GM19099 (cell line): ENCODE results near the gene KIAA0232.

Source experiments
- POLR2A ChIP-seq: IDR thresholded peaks from 3 replicates; pipeline ENCODE4 v1.6.1; 2011; ENCODE audit warnings: low read depth; ENCODE audit not compliant: insufficient read length; ENCODE audit errors: extremely low read depth

The KIAA0232 gene

DNA sequence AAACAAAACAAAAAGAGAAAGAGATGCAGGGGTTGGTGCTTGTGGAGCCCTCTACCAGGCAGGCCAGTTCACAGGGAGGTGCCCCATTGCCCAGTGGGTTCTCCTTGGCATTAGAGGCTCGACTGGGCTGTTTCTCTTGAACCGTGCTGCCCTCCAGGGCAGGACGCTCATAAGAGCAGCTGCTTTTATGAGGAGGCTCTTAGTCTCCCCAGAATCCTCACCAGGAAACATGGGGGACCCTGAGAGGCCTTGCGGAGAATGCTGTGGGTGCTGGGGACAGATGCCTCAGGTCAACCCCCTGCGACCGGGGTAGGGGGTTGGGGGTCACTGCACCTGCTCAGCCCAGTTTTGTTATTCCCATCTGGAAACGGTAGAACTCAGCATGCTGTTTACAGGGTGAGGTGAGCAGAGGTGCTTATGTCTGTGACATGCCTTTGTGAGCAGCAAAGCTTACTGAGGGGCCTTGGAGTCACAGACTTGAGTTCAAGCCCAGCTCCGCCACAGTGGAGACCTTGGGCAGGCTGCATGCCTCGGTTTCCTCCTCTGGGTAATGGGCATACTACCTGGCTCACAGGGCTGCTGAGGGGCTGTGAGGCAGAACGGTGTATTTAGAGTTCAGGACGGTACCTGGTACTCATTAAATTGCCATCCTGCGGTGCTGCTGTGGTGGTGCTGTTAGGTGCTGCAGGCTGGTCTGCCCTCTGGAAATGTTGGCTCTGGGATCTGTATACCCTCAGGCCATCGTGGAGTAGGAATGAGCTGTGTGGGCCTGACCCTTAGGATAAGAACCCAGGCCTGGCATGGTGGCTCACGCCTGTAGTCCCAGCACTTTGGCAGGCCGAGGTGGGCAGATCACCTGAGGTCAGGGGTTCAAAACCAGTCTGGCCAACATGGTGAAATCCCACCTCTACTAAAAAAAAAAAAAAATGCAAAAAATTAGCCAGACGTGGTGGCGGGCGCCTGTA is 132.8 kb downstream of the KIAA0232 start:
- TF ChIP-seq POLR2A, result no peak

DNA sequence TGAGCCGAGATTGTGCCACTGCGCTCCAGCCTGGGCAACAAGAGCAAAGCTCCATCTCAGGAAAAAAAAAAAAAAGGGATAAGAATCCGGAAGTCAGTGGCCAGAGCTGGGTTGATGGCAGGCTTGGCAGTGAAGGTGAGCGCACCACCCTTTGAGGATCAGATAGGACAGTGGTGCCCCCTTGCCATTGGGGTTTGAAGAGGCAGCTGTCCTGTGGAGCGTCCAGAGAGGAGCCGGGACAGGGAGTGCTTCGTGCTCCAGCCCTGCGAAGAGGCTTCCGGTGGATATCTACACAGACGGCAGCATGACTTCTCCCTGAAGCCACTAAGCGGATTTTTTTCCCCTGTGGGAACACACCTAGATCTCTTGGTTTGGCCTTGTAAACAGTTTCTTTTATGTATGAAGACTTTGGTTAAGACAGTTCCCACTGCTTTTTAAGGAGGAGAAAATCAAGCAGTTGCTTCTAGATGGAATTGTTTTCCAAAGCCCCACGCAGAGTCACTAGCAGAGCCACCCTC is 133.6 kb downstream of the KIAA0232 start:
- no peak for TF ChIP-seq POLR2A

DNA sequence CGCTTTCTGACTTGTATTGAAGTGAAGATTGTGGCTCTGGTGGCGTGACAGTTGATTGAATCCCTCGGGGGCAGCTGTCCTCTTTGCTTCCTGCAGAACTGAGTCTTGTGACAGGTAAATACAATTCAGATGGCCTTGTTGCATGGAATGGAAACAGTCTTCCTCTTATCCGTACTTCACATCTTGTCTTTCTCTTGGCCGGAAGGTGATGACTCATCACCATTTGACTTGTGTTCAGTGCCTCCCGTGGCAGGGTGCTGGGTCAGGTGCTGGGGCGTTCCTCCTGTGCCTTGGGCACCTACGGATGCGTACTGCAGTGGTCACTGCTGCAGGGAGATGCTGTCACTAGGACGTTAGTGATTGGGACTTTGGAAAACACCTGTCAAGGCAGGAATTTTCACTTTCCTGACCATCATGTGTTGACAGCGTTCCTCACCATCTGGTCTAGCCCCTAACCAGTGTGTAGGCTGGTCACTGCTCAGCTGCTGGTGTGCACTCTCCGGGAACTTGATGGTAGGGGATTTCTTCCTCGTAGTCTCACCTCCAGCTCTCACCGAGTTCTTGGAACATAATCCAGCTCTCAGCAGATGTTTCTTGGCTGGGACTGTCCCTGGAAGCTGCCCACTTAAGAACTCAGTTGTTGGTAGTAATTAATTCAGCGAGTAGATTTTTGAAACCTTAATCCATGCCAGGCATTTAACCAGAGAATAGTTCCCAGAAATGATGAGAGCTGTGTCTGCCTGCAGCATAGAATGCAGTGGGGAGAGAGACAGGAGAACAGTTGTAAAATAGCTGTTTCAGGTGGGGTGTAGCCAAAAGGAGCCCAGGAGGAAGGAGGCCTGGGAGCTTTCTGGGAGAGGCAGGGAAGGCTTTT is 134.3 kb downstream of the KIAA0232 start:
- TF ChIP-seq POLR2A, result no peak

DNA sequence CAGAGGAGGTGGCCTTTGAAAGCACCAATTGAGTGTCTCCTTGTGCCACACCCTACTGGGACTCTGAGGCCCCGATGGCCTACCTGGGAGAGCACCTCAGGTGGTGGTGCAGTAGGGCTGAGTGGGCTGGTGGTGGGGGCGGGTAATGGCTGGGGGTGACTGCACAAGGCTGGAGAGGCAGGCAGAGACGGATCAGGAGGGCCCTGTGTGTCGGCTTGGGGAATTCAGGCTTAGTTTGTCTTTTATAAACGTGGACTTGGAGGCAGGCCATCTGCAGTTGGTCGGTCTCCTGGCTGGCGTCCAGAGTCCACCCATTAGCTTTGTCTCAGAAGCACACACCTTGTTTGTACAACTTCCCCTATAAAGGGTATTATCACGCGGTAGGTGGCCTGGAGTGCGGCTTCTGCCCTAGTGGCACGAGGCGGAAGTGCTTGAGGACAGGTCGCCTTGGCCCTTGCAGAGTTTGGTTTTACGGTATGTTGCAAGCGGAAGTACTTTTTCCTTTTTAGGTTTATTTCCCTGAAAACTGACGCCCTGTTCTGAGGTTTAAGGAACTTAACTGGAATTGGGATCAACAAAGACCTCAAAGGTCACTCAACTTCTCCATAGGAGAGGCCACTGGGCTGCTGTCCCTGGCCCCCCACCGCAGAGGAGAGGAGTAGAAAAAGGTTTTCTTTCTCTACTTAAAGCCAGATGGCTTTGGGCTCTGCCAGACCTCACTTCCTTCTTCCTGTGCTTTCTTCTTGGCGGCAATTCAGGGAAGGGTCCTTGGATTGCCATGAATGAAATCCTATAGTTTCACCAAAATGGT is 135.1 kb downstream of the KIAA0232 start:
- TF ChIP-seq POLR2A, result no peak

DNA sequence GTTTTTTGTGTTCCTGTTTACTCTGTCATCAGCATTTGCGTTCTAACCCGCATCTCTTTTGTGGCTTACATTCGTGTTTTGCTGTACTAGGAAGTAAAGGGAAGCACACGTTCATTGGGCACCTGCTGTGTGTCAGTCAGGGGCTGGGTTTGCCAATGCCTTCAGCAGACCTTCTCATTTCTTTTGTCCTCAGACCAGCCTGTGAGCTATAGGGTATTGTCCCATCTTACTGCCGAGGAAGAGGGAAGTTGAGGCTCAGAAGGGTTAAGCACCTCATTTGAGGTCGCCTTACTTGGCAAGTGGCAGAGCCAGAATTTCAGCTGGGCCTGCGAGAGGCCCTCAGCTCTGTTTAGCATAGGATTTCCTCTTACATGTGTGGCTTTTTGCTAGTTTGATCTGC is 135.8 kb downstream of the KIAA0232 start:
- no peak for TF ChIP-seq POLR2A

DNA sequence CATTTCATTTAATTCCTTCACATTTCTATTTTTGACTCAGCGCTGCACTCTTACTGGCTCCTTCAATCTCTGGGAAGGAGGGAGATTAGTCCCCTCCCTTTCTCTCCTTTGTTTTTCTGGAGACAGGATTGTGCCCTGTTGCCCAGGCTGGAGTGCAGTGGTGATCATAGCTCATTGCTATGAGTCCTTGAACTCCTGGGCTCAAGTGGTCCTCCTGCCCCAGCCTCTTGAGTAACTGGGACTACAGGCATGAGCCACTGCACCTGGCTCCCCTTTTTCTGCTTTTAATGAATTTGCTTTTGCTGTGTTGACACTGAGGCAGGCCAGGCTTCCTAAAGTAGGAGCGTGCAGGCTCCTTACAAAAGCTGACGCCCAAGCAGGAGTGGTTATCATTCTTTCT is 137.6 kb downstream of the KIAA0232 start:
- no peak for TF ChIP-seq POLR2A

DNA sequence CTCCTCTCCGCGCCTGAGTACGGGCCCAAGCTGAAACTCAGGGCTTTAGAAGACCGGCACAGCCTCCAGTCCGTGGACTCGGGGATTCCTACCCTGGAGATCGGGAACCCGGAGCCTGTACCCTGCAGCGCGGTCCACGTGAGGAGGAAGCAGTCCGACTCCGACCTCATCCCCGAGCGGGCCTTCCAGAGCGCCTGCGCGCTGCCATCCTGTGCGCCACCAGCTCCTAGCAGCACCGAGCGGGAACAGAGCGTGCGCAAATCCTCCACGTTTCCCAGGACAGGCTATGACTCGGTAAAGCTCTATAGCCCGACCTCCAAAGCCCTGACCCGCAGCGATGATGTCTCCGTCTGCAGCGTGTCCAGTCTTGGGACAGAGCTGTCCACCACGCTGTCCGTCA is 141.0 kb downstream of the KIAA0232 start:
- no peak for TF ChIP-seq POLR2A

DNA sequence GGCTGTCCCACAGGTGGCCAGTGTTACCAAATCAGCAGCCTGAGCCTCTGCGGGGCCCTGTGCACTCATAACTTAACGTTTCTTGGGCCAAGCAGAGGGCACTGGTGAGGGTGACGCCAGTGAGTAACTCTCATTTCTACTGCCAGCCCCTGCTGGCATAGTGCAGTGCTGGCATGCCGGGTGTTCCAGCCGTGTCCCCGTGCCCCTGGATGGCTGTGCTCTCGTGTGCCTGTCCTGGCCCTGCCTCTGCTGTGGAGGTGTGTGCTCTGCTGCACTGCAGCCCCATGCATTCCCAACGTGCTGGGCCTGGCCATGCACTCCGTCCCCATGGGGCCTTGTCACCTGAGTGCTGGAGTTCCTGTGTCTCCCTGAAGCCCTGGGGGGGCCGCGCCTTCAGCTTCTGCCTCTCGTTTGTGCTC is 141.8 kb downstream of the KIAA0232 start:
- TF ChIP-seq POLR2A, result no peak

DNA sequence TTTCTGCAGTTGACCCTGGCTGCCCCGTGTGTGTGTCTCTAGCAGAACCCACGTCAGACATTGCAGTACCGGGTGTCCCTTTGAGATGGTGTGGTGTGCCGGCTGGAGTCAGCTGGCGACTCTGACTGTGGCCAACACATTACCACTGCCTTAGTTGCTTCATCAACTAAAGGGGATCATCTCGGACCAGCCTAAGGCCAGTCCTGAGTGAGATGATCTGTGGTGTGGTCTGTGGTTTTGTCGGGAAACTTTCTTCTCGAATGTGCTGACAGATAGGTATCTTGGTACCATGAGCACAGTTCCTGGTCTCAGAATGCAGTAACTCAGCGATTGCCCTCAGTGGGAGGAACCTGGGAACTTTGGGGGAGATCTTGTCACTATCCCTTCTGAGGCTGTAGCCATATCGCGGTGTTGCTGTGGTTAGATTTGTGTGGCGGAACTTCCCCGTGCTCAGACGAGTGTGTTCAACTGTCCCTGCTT is 142.9 kb downstream of the KIAA0232 start:
- TF ChIP-seq POLR2A, result no peak

DNA sequence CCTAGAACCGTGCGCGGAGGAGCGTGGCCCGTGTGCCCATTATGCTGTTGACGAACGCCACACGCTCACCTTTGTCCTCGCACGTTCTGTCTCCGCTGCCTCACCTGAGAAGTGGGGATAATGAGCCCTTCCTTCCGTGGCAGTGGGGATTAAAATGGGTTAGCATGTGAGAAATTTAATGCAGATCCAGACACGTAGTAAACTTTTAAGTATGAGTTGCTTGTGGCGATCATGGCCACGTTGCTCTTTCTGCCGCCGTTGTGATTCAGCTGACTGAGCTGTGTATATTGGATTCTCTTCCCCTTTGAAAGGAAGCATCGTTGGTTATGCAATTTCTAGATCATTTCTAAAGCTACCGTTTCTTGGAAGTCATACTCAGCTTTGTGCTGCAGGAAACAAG is 143.6 kb downstream of the KIAA0232 start:
- TF ChIP-seq POLR2A, result no peak

DNA sequence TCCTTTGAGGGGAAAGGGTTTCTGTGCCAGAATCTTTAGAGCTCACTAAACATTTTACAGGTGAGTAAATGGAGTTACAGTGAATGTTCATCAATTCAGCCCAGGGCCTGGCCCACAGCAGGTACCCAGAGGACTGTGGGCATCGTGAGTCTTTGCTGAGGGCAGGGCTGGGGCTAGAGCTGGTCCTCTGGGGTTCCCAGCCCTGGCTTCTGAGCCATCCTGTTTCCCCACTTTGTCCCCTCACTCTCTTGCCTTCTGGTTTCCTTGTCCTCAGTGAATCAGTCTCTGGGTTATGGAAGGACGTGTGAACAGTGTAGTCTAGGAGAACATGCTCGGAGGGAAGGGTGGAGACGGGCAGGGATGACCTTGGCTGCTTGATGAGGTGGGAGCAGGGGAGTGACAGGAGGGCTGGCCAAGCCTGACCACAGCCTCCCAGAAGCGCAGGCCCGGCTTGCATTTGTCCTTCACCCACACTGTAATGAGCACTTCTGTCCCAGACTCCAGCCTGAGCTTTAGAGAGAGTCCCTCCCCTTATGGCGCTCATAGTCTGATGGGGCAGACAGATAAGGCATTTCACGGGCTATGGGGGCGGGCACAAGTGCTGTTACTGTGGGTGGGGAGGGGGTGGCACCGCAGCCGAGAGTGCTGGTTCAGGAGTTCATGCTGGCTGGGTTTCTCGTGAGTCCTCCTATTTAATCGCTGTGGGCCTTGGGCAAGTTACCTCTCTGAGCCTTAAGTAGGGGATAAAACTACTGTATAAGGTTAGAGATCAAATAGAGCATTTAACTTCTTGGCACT is 144.4 kb downstream of the KIAA0232 start:
- TF ChIP-seq POLR2A, result no peak

DNA sequence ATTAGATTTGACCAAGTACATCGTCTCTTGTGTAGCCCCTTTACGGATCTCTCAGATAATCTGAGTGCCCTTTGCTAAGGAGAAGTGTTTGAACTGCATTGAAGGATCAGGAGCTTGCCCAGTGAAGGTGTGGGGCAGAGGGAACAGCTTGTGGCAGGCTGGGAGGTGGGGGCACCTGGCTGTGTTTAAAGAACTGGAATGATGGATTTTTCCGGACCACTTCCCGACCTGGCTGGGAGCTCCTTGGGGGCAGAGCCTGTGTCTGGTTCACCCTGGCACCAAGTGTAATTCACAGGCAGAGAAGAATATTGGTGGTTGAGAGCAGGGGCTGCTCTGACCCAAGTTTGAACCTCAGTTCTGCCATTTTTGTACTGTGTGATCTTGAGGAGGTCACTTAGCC is 145.6 kb downstream of the KIAA0232 start:
- no peak for TF ChIP-seq POLR2A

DNA sequence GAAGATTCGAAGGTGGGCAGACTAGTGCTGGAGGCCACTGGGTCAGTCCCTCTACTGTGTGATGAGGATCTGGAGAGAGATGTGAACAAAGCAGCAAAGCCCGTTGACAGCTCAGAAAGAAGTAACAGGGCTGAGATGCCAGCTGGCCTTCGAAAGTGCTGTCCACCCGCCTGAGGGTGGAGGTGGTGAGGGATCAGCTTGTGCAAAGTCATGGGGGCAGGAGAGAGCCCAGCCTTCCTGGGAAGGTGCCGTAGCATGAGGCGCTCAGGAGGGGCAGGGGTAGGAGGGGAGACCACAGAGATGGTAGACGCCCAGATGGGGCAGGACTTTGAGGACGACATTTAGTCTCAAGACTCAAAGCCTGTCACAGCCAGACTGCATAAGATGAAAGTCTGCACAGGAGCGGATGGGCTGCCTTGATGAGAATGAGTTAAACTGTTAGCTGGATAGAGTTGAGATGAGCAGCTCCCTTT is 146.8 kb downstream of the KIAA0232 start:
- no peak for TF ChIP-seq POLR2A
